KMS-11 (cell line): Measurements from ENCODE around the gene FLYWCH1.

Experiments used
- H2AFZ ChIP-seq: fragments of 200-600 bp; sonication (generic); 2 replicates; pipeline ENCODE4 v1.6.1; 2016; ENCODE audit warnings: antibody characterized with exemption, mixed run types, low read depth
- H3K27ac ChIP-seq: fragments of 200-600 bp; sonication (generic); 2 replicates; pipeline ENCODE4 v1.6.1; 2016; ENCODE audit warnings: mild to moderate bottlenecking, mixed run types
- H3K27me3 ChIP-seq: fragments of 200-600 bp; sonication (generic); 2 replicates; pipeline ENCODE4 v1.6.1; 2017; ENCODE audit warnings: mild to moderate bottlenecking, low read depth, mixed run types, moderate library complexity; ENCODE audit not compliant: insufficient read depth
- H3K36me3 ChIP-seq: fragments of 200-600 bp; sonication (generic); 2 replicates; pipeline ENCODE4 v1.6.1; 2017; ENCODE audit warnings: mild to moderate bottlenecking, mixed run types; ENCODE audit not compliant: insufficient read depth
- H3K4me1 ChIP-seq: fragments of 200-600 bp; sonication (generic); 2 replicates; pipeline ENCODE4 v1.6.1; 2016; ENCODE audit warnings: mild to moderate bottlenecking, low read depth, mixed run types; ENCODE audit not compliant: poor library complexity, severe bottlenecking
- H3K4me2 ChIP-seq: fragments of 200-600 bp; sonication (generic); 2 replicates; pipeline ENCODE4 v1.7.0; 2016; ENCODE audit warnings: mild to moderate bottlenecking, mixed run types
- H3K4me3 ChIP-seq: fragments of 200-600 bp; sonication (generic); IDR thresholded peaks from 2 replicates; pipeline ENCODE4 v1.6.1; 2017; ENCODE audit warnings: low read depth, low read length, mixed read lengths; ENCODE audit not compliant: insufficient read depth
- H3K79me2 ChIP-seq: fragments of 200-600 bp; sonication (generic); 2 replicates; pipeline ENCODE4 v1.6.1; 2016; ENCODE audit warnings: low read depth, mixed run types; ENCODE audit not compliant: insufficient read depth
- H3K9ac ChIP-seq: fragments of 200-600 bp; sonication (generic); 2 replicates; pipeline ENCODE4 v1.6.1; 2016; ENCODE audit warnings: mild to moderate bottlenecking, mixed run types
- H4K20me1 ChIP-seq: fragments of 200-600 bp; sonication (generic); 2 replicates; pipeline ENCODE4 v1.6.1; 2016; ENCODE audit warnings: mild to moderate bottlenecking, mixed run types; ENCODE audit not compliant: insufficient read depth
- CTCF ChIP-seq: fragments of 200-600 bp; sonication (generic); conservative IDR thresholded peaks from 2 replicates; pipeline ENCODE4 v1.6.1; 2017; ENCODE audit warnings: low read depth, mild to moderate bottlenecking, antibody characterized with exemption, low read length, moderate library complexity, mixed read lengths

Gene FLYWCH1

DNA sequence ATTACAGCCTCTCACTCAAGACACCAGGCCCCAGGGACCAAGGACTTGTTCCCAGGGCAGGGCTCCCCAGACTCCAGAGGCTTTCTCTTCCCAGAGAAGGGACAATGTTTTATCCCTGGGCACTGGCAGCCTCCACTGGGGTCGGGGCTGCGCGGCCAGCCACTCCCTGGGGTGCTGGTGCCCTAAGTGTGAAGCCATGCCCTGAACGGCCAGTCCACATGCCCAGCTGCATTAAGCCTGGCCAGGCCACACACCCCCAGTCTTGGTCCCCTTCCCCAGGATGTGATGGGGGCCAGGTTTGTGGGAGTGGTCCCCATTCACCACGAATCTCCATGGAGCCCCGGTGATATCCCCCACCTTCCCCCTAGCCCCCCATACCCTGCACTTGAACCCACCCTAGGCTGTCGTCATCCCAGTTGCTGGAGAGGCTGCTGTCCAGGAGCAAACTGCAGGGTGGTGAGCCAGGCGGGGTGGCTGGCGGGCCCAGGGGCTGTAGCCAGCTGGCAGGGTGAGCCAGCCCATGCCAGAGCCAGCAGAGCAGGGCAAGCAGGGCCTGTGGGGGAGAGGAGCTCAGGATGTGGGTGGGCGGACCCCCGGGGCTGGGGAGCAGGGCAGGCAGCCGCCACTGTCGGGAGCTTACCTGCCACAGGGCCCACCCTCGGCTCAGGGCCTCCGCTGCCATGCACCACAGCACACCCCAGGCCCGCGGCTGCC lies 62.0 kb downstream of the FLYWCH1 start:
- Histone ChIP-seq H3K79me2 (peaks cover 41% of the 10 kb centered on the region; the same call in 1 of the 2 replicates), H2AFZ (no peak overlapping the region), H3K4me1 (peaks cover 11% of the 10 kb centered on the region), H3K36me3 (no peaks in the 10 kb centered on the region), H3K4me3 (no peak overlapping the region), H3K27me3 (no peaks in the 10 kb centered on the region), H3K9ac (no peak overlapping the region), H4K20me1 (no peaks in the 10 kb centered on the region), H3K4me2 (no peak overlapping the region), H3K27ac (no peak overlapping the region)
- no peak for TF ChIP-seq CTCF

GRCh38 chr16:2974319-2975056 lies 62.8 kb downstream of the FLYWCH1 start:
- H3K36me3 ChIP-seq, result no peaks in the 10 kb centered on the region
- H3K27ac ChIP-seq, result no peak overlapping the region
- H3K9ac ChIP-seq, result no peak overlapping the region
- no peak overlapping the region for H3K4me2 ChIP-seq
- no peak for TF ChIP-seq CTCF
- no peak overlapping the region for H3K4me3 ChIP-seq
- peaks cover 17% of the 10 kb centered on the region for H3K4me1 ChIP-seq
- H2AFZ ChIP-seq, result no peak overlapping the region
- H3K27me3 ChIP-seq, result no peaks in the 10 kb centered on the region
- H4K20me1 ChIP-seq, result no peaks in the 10 kb centered on the region
- H3K79me2 ChIP-seq, result peaks cover 48% of the 10 kb centered on the region; the same call in 1 of the 2 replicates

DNA sequence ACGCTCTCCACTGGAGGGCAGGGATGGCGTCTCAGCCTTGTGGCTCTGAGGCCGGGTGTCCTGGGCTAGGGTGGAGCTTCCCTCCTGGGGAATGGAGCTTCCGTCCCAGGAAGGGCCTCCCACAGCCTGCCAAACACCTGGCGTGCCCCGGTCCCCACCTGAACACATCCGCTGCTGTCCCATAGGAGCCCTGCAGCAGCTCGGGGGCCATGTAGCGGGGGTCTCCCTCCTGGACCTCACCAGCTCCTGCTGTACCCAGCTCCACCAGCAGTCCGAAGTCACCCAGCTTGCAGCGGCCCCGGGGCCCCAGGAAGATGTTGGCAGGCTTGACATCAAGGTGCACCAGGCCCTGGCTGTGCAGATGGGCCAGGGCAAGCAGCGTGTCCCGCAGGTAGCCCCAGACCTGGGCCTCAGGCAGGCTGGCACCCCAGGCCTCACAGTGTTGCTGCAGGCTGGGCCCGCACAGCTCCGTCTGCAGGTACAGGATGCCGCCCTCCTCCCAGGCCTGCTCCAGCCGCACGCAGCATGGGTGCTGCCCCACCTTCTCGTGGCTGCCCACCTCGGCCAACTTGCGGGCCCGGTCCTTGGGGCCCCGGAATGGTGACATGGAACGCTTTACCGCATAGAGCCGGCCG lies 63.5 kb downstream of the FLYWCH1 start:
- no peak overlapping the region for H3K4me2 ChIP-seq
- H3K9ac ChIP-seq, result no peak overlapping the region
- H3K4me1 ChIP-seq, result peaks cover 17% of the 10 kb centered on the region
- TF ChIP-seq CTCF, result no peak
- no peak overlapping the region for H2AFZ ChIP-seq
- H3K27me3 ChIP-seq, result no peaks in the 10 kb centered on the region
- H3K79me2 ChIP-seq, result peaks cover 45% of the 10 kb centered on the region; the same call in 1 of the 2 replicates
- no peaks in the 10 kb centered on the region for H4K20me1 ChIP-seq
- no peak overlapping the region for H3K4me3 ChIP-seq
- H3K36me3 ChIP-seq, result no peaks in the 10 kb centered on the region
- H3K27ac ChIP-seq, result no peak overlapping the region

GRCh38 chr16:2976201-2976600 lies 64.5 kb downstream of the FLYWCH1 start:
- Histone ChIP-seq H3K4me2 (no peak overlapping the region), H3K27me3 (no peaks in the 10 kb centered on the region), H3K4me1 (peaks cover 17% of the 10 kb centered on the region), H3K4me3 (no peak overlapping the region), H4K20me1 (no peaks in the 10 kb centered on the region), H3K9ac (no peak overlapping the region), H3K36me3 (no peaks in the 10 kb centered on the region), H3K27ac (no peak overlapping the region), H3K79me2 (peaks cover 35% of the 10 kb centered on the region; the same call in 1 of the 2 replicates), H2AFZ (no peak overlapping the region)
- TF ChIP-seq CTCF, result no peak
